NCI-H524 treated with DMSO at 0.1 percent for 48 hours (cell line): ENCODE data around the gene DIPK1A.

Source experiments
- DNase-seq: peaks from one replicate; lab custom pipeline; 2025; lab: John Stamatoyannopoulos, UW

DIPK1A gene

GRCh38 chr1:92961131-92961895 is at the start of gene DIPK1A:
TSS of gene DIPK1A (minus strand) at chr1:92961462. CDS start at chr1:92961429, 33 bp downstream.
- peak; percentile 27 for DNase-seq

GRCh38 chr1:93007941-93008577 is 46.8 kb upstream of the DIPK1A start:
- DNase-seq, result no peak

- DNase-seq, result no peak
Observed at GRCh38 chr1:93005252-93005598, 44.0 kb upstream of the DIPK1A start.

GRCh38 chr1:93004566-93005251 is 43.4 kb upstream of the DIPK1A start:
- no peak for DNase-seq

GRCh38 chr1:93003981-93004380 is 42.7 kb upstream of the DIPK1A start:
- no peak for DNase-seq

- DNase-seq, result no peak
Observed at GRCh38 chr1:93002781-93003180, 41.5 kb upstream of the DIPK1A start.

GRCh38 chr1:93001893-93002292 is 40.6 kb upstream of the DIPK1A start:
- DNase-seq, result no peak

GRCh38 chr1:93000751-93001175 is 39.5 kb upstream of the DIPK1A start:
- DNase-seq, result no peak

GRCh38 chr1:93000291-93000690 is 39.0 kb upstream of the DIPK1A start:
- DNase-seq, result no peak

- no peak for DNase-seq
Observed at GRCh38 chr1:92998821-92999220, 37.6 kb upstream of the DIPK1A start.

GRCh38 chr1:92995441-92996430 is 34.5 kb upstream of the DIPK1A start:
- DNase-seq, result no peak

GRCh38 chr1:92994105-92994712 is 32.9 kb upstream of the DIPK1A start:
- DNase-seq, result no peak

GRCh38 chr1:92993581-92993980 is 32.3 kb upstream of the DIPK1A start:
- no peak for DNase-seq

GRCh38 chr1:92992877-92993276 is 31.6 kb upstream of the DIPK1A start:
- DNase-seq, result no peak

GRCh38 chr1:92992054-92992453 is 30.8 kb upstream of the DIPK1A start:
- DNase-seq, result no peak

GRCh38 chr1:92990828-92991227 is 29.6 kb upstream of the DIPK1A start:
- no peak for DNase-seq

GRCh38 chr1:92989936-92990583 is 28.8 kb upstream of the DIPK1A start:
- DNase-seq, result no peak

- no peak for DNase-seq
Observed at GRCh38 chr1:92989253-92989652, 28.0 kb upstream of the DIPK1A start.

- DNase-seq, result no peak
Observed at GRCh38 chr1:92987462-92987861, 26.2 kb upstream of the DIPK1A start.

GRCh38 chr1:92985101-92985500 is 23.8 kb upstream of the DIPK1A start:
- DNase-seq, result no peak
